Endothelial cell of umbilical vein (primary cell): ENCODE data around the gene PIGV. TPM values are rescaled to one million over a fixed set of nuclear protein-coding genes. Genes with fewer than 3 reads are reported as not detected.

Source experiments
- BruUV-seq: library from RNA; stranded (reverse); fragments of 400-500 nt; replicated peaks from 2 replicates; lab custom pipeline; 2021; lab: Mats Ljungman, UMichigan
- CTCF ChIA-PET: fragments of 300-600, 350-600 bp; sonication (Branson Sonifier 250); formaldehyde crosslinking; loops from one replicate; lab custom pipeline; 2021; ENCODE audit warnings: antibody characterized with exemption, inconsistent platforms; lab: Charles Lee
- POLR2A ChIA-PET: fragments of 300-600, 350-600 bp; sonication (Branson Sonifier 250); formaldehyde crosslinking; loops from one replicate; lab custom pipeline; 2021; ENCODE audit warnings: antibody characterized with exemption, inconsistent platforms; lab: Charles Lee
- DNase-seq: peaks from one replicate; pipeline ENCODE4 v3.0.0-alpha.2; 2011; ENCODE audit warnings: low read depth, low spot score
- FAIRE-seq: peaks from 2 replicates; lab custom pipeline; 2011; peaks lifted over from hg19 to GRCh38; lab: Jason Lieb, UNC
- H2AFZ ChIP-seq: 2 replicates; pipeline ENCODE4 v1.6.0; 2012; ENCODE audit warnings: low read depth, low read length, control low read depth, inconsistent platforms
- H3K27ac ChIP-seq: 2 replicates; pipeline ENCODE4 v1.5.1; 2011; ENCODE audit warnings: low read depth, mild to moderate bottlenecking, control low read depth, low read length, moderate library complexity; ENCODE audit not compliant: insufficient read depth
- H3K27me3 ChIP-seq, 2 experiments: 2 replicates each; pipeline versions ENCODE4 v1.6.0 to v1.6.1; 2011; ENCODE audit warnings: low read length in 2 of 2, mixed read lengths in 1 of 2; ENCODE audit not compliant: control insufficient read depth in 2 of 2, insufficient read depth in 2 of 2
- H3K36me3 ChIP-seq, 2 experiments: 2 replicates in 1 of 2; 3 replicates in 1 of 2; pipeline ENCODE4 v1.5.1; 2011; ENCODE audit warnings: low read length in 2 of 2, mild to moderate bottlenecking in 1 of 2, moderate library complexity in 1 of 2; ENCODE audit not compliant: control insufficient read depth in 2 of 2, insufficient read depth in 2 of 2; ENCODE audit errors: extremely low read depth in 1 of 2
- H3K4me1 ChIP-seq: 3 replicates; pipeline ENCODE4 v1.5.1; 2011; ENCODE audit warnings: mild to moderate bottlenecking, low read length; ENCODE audit not compliant: control insufficient read depth, insufficient read depth; ENCODE audit errors: extremely low read depth
- H3K4me2 ChIP-seq: 2 replicates; pipeline ENCODE4 v1.6.1; 2011; ENCODE audit warnings: low read length, control low read depth, mixed read lengths; ENCODE audit not compliant: insufficient read depth
- H3K4me3 ChIP-seq, 3 experiments: fragments of 200-600 bp in 1 of 3; sonication (generic), shearing (Covaris generic) in 1 of 3; replicated peaks in 1 of 3; 2 replicates each; pipeline ENCODE4 v1.5.1; 2011 to 2016; ENCODE audit warnings: control low read depth in 3 of 3, low read length in 3 of 3, mild to moderate bottlenecking in 2 of 3, inconsistent platforms in 1 of 3, low read depth in 1 of 3, moderate library complexity in 1 of 3; ENCODE audit not compliant: insufficient read depth in 1 of 3
- H3K79me2 ChIP-seq: 2 replicates; pipeline ENCODE4 v1.6.0; 2012; ENCODE audit warnings: low read length, inconsistent platforms; ENCODE audit not compliant: control insufficient read depth, insufficient read depth
- H3K9ac ChIP-seq: replicated peaks from 2 replicates; pipeline ENCODE3; 2011; ENCODE audit warnings: low read length, control low read depth; ENCODE audit not compliant: insufficient read depth; ENCODE audit errors: extremely low read depth
- H3K9me1 ChIP-seq: replicated peaks from 3 replicates; pipeline ENCODE4 v1.6.0; 2011; ENCODE audit warnings: mild to moderate bottlenecking, low read length; ENCODE audit not compliant: control insufficient read depth, insufficient read depth; ENCODE audit errors: extremely low read depth
- H3K9me3 ChIP-seq: replicated peaks from 2 replicates; pipeline ENCODE4 v1.5.1; 2012; ENCODE audit warnings: low read length, inconsistent platforms; ENCODE audit not compliant: control insufficient read depth, insufficient read depth
- H4K20me1 ChIP-seq: replicated peaks from 2 replicates; pipeline ENCODE3; 2011; ENCODE audit warnings: mild to moderate bottlenecking, low read length; ENCODE audit not compliant: control insufficient read depth, insufficient read depth; ENCODE audit errors: extremely low read depth
- CTCF ChIP-seq, 2 donors: IDR thresholded peaks; 1 replicate in 1 of 2; 2 replicates in 1 of 2; pipeline ENCODE4 v1.5.1; 2011; ENCODE audit warnings: low read length in 2 of 2, mild to moderate bottlenecking in 2 of 2, moderate library complexity in 2 of 2, control low read depth in 1 of 2, inconsistent platforms in 1 of 2, low read depth in 1 of 2; ENCODE audit not compliant: insufficient read depth in 1 of 2; ENCODE audit errors: extremely low read depth in 1 of 2
- EZH2 ChIP-seq: IDR thresholded peaks from 2 replicates; pipeline ENCODE4 v1.6.1; 2012; ENCODE audit warnings: borderline replicate concordance, low read depth, mild to moderate bottlenecking, moderate library complexity, low read length, inconsistent platforms; ENCODE audit not compliant: severe bottlenecking
- FOS ChIP-seq: IDR thresholded peaks from 2 replicates; pipeline ENCODE4 v1.6.1; 2011; ENCODE audit warnings: mild to moderate bottlenecking, low read length, moderate library complexity, borderline replicate concordance; ENCODE audit not compliant: insufficient read depth
- GATA2 ChIP-seq: IDR thresholded peaks from 2 replicates; pipeline ENCODE4 v1.7.0; 2011; ENCODE audit warnings: low read depth, mild to moderate bottlenecking, moderate library complexity, mixed read lengths, low read length; ENCODE audit not compliant: insufficient read length, insufficient read depth
- JUN ChIP-seq: IDR thresholded peaks from 2 replicates; pipeline ENCODE4 v1.6.1; 2011; ENCODE audit warnings: borderline replicate concordance, low read depth; ENCODE audit not compliant: insufficient read length, insufficient read depth
- MAX ChIP-seq: IDR thresholded peaks from 2 replicates; pipeline ENCODE4 v1.6.1; 2011; ENCODE audit not compliant: insufficient read depth, insufficient read length
- MYC ChIP-seq: IDR thresholded peaks from one replicate; pipeline ENCODE4 v1.6.1; 2011; ENCODE audit warnings: mild to moderate bottlenecking, low read depth, low read length
- POLR2A ChIP-seq: IDR thresholded peaks from 2 replicates; pipeline ENCODE4 v1.6.1; 2012; ENCODE audit warnings: low read depth, mild to moderate bottlenecking, control low read depth, low read length
- POLR2AphosphoS5 ChIP-seq: IDR thresholded peaks from 2 replicates; pipeline ENCODE4 v1.6.1; 2012; ENCODE audit warnings: low read depth, mild to moderate bottlenecking, control low read depth, low read length, moderate library complexity; ENCODE audit not compliant: insufficient read depth
- dilution Hi-C: fragments of 300-500 bp; cut with MboI; formaldehyde crosslinking; loops from one replicate; pipeline ENCODE4 v1.15.0; 2019; ENCODE audit warnings: low sequenced_read_pairs; ENCODE audit not compliant: extremely low pct_ligation_motif_present
- intact Hi-C: fragments of 100-400 bp; cut with micrococcal nuclease; formaldehyde crosslinking; loops from one replicate; pipeline ENCODE4 v1.10.0; 2022
- polyA plus RNA-seq, 4 experiments: library from polyadenylated mRNA; depleted of rRNA in 3 of 4; stranded (reverse) in 3 of 4; unstranded in 1 of 4; fragments of >200 nt; gene quantifications; 2 replicates each; pipeline versions ENCODE4 v1.2.1 to v1.2.3, GENCODE V29; 2011 to 2012; ENCODE audit warnings: missing spikeins in 1 of 4
- total RNA-seq: library from RNA; stranded (reverse); gene quantifications from 2 replicates; pipeline ENCODE4 v1.2.3, GENCODE V29; 2021

The PIGV gene
- total and polyA plus RNA-seq, 2 donors (not counting 3 experiments of a cell fraction or from before 2014, with no cell fraction given), result 7.5 to 11.9 TPM

GRCh38 chr1:26784886-26785285, 2.9 kb upstream of the PIGV start:
- BruUV-seq, result no TSS peak
- TF ChIP-seq FOS (no peak), POLR2AphosphoS5 (no peak), POLR2A (no peak), MAX (no peak), MYC (no peak), CTCF (IDR thresholded peaks at IDR 0.05; ENCODE audit: extremely low read depth in 1 of 2, insufficient read depth in 1 of 2, low read depth in 1 of 2, low read length in 2 of 2) (no peak), GATA2 (no peak), JUN (no peak), EZH2 (no peak)
- H3K27me3 ChIP-seq, result no peaks in the 10 kb centered on the region
- intact Hi-C loops (no loop called here), dilution Hi-C loops (loop anchor here (5.0 kb wide), 1 partner anchor 83 kb away; no protein-coding TSS in a partner anchor)
- H2AFZ ChIP-seq, result no peak overlapping the region
- no peak overlapping the region for H3K4me3 ChIP-seq
- peaks cover 3% of the 10 kb centered on the region for H3K79me2 ChIP-seq
- CTCF ChIA-PET, result interaction anchor here (1.2 to 9.4 kb wide), 5 partner anchors 13 to 181 kb away, joined by 3 to 428 read pairs (median 5); no protein-coding TSS in a partner anchor
- H3K4me2 ChIP-seq, result no peak overlapping the region
- FAIRE-seq (no peak), DNase-seq (no peak)
- no peaks in the 10 kb centered on the region for H3K9me1 ChIP-seq
- no peaks in the 10 kb centered on the region for H4K20me1 ChIP-seq
- no peak overlapping the region for H3K27ac ChIP-seq
- H3K9ac ChIP-seq, result no peak overlapping the region
- peaks cover 48% of the 10 kb centered on the region for H3K4me1 ChIP-seq
- H3K36me3 ChIP-seq, result peaks cover 6 to 9% of the 10 kb centered on the region in 2 experiments
- POLR2A ChIA-PET, result no interaction called here
- no peaks in the 10 kb centered on the region for H3K9me3 ChIP-seq
